H1 (cell line): Measurements from ENCODE around the gene E2F8. TPM values are rescaled to one million over a fixed set of nuclear protein-coding genes. Genes with fewer than 3 reads are reported as not detected.

Experiments used
- CTCF ChIA-PET: fragments of 300-600 bp; sonication (Branson Sonifier 250); formaldehyde crosslinking; loops from one replicate; lab custom pipeline; 2021; ENCODE audit not compliant: partially characterized antibody; lab: Charles Lee
- POLR2A ChIA-PET: fragments of 300-600 bp; sonication (Branson Sonifier 250); formaldehyde crosslinking; loops from one replicate; lab custom pipeline; 2021; ENCODE audit warnings: inconsistent platforms; ENCODE audit not compliant: partially characterized antibody; lab: Charles Lee
- DNase-seq, 2 experiments: peaks; one replicate each; pipeline versions ENCODE4 v3.0.0 to v3.0.0-alpha.2; 2010 to 2022; ENCODE audit warnings: low spot score in 2 of 2, low read depth in 1 of 2, mixed read lengths in 1 of 2
- FAIRE-seq: peaks from 2 replicates; lab custom pipeline; 2011; peaks lifted over from hg19 to GRCh38; lab: Jason Lieb, UNC
- H2AFZ ChIP-seq: 2 replicates; pipeline ENCODE4 v1.8.1; 2012; ENCODE audit warnings: low read length, inconsistent platforms
- H2AK5ac ChIP-seq: 2 replicates; pipeline ENCODE4 v1.6.1; 2013; ENCODE audit warnings: low read depth, low read length
- H2BK120ac ChIP-seq: replicated peaks from 2 replicates; pipeline ENCODE3; 2013; ENCODE audit warnings: low read depth, low read length, inconsistent platforms
- H2BK12ac ChIP-seq: 2 replicates; pipeline ENCODE4 v1.6.1; 2013; ENCODE audit warnings: low read depth, low read length
- H2BK15ac ChIP-seq: 2 replicates; pipeline ENCODE4 v1.6.1; 2013; ENCODE audit warnings: low read length
- H2BK20ac ChIP-seq: 2 replicates; pipeline ENCODE4 v1.6.1; 2013; ENCODE audit warnings: low read length
- H2BK5ac ChIP-seq: 2 replicates; pipeline ENCODE4 v1.6.1; 2013; ENCODE audit warnings: low read depth, low read length
- H3K14ac ChIP-seq: 2 replicates; pipeline ENCODE4 v1.6.1; 2013; ENCODE audit warnings: inconsistent platforms; ENCODE audit not compliant: insufficient read length
- H3K18ac ChIP-seq: 2 replicates; pipeline ENCODE4 v1.6.1; 2013; ENCODE audit warnings: low read length; ENCODE audit errors: extremely low read depth
- H3K23ac ChIP-seq: 2 replicates; pipeline ENCODE4 v1.6.1; 2013; ENCODE audit warnings: inconsistent platforms; ENCODE audit not compliant: insufficient read length
- H3K23me2 ChIP-seq: 2 replicates; pipeline ENCODE4 v1.6.1; 2013; ENCODE audit warnings: low read depth, low read length
- H3K27ac ChIP-seq: 2 replicates; pipeline ENCODE4 v1.6.1; 2011; ENCODE audit warnings: low read depth, low read length, inconsistent platforms
- H3K27me3 ChIP-seq, 4 experiments: replicated peaks in 1 of 4; 1 replicate in 1 of 4; 2 replicates in 3 of 4; pipeline versions ENCODE4 v1.6.1 to v1.8.1; 2011 to 2013; ENCODE audit warnings: low read length in 3 of 4, mild to moderate bottlenecking in 3 of 4, inconsistent platforms in 2 of 4, mixed read lengths in 2 of 4, moderate library complexity in 1 of 4; ENCODE audit not compliant: control insufficient read depth in 3 of 4, insufficient read depth in 3 of 4; ENCODE audit errors: extremely low read depth in 1 of 4
- H3K36me3 ChIP-seq, 4 experiments: 2 replicates each; pipeline versions ENCODE4 v1.6.1 to v1.8.1; 2011 to 2013; ENCODE audit warnings: mild to moderate bottlenecking in 4 of 4, low read length in 3 of 4, moderate library complexity in 2 of 4, control low read depth in 1 of 4, inconsistent platforms in 1 of 4; ENCODE audit not compliant: insufficient read depth in 4 of 4, control insufficient read depth in 2 of 4
- H3K4ac ChIP-seq: replicated peaks from 2 replicates; pipeline ENCODE3; 2013; ENCODE audit warnings: low read length, low read depth, mixed read lengths, inconsistent platforms; ENCODE audit not compliant: insufficient read length
- H3K4me1 ChIP-seq, 4 experiments: replicated peaks in 1 of 4; 1 replicate in 1 of 4; 2 replicates in 3 of 4; pipeline versions ENCODE4 v1.6.1 to v1.8.1; 2011 to 2013; ENCODE audit warnings: low read length in 3 of 4, inconsistent platforms in 2 of 4, mixed read lengths in 1 of 4; ENCODE audit not compliant: insufficient read depth in 4 of 4, control insufficient read depth in 3 of 4
- H3K4me2 ChIP-seq, 2 experiments: 2 replicates each; pipeline versions ENCODE4 v1.6.1 to v1.8.1; 2011 to 2013; ENCODE audit warnings: low read depth in 2 of 2, low read length in 2 of 2, control low read depth in 1 of 2, inconsistent platforms in 1 of 2, mild to moderate bottlenecking in 1 of 2; ENCODE audit not compliant: insufficient read depth in 1 of 2
- H3K4me3 ChIP-seq, 4 experiments: fragments of 200-600, 300-600 bp in 1 of 4; sonication (generic), shearing (Covaris generic), sonication (Bioruptor Twin) in 1 of 4; 2 replicates each; pipeline versions ENCODE4 v1.5.1 to v1.8.1; 2011 to 2016; ENCODE audit warnings: low read length in 4 of 4, low read depth in 3 of 4, control low read depth in 2 of 4, inconsistent platforms in 2 of 4, mild to moderate bottlenecking in 2 of 4, mixed read lengths in 1 of 4, moderate library complexity in 1 of 4; ENCODE audit not compliant: insufficient read depth in 2 of 4; ENCODE audit errors: extremely low read depth in 1 of 4
- H3K56ac ChIP-seq: replicated peaks from 2 replicates; pipeline ENCODE3; 2013; ENCODE audit warnings: low read depth, mild to moderate bottlenecking, mixed read lengths, low read length, inconsistent platforms; ENCODE audit not compliant: insufficient read length
- H3K79me1 ChIP-seq: 2 replicates; pipeline ENCODE4 v1.6.1; 2013; ENCODE audit warnings: low read depth, low read length, control low read depth
- H3K79me2 ChIP-seq, 2 experiments: 2 replicates each; pipeline versions ENCODE4 v1.6.1 to v1.8.1; 2012 to 2013; ENCODE audit warnings: low read length in 2 of 2, mild to moderate bottlenecking in 2 of 2, inconsistent platforms in 1 of 2; ENCODE audit not compliant: insufficient read depth in 2 of 2, control insufficient read depth in 1 of 2
- H3K9ac ChIP-seq, 4 experiments: replicated peaks in 1 of 4; 1 replicate in 1 of 4; 2 replicates in 3 of 4; pipeline versions ENCODE4 v1.6.1 to v1.8.1; 2011 to 2013; ENCODE audit warnings: low read depth in 3 of 4, low read length in 3 of 4, control low read depth in 2 of 4, mild to moderate bottlenecking in 2 of 4, moderate library complexity in 2 of 4, inconsistent platforms in 1 of 4; ENCODE audit errors: extremely low read depth in 1 of 4
- H3K9me3 ChIP-seq, 2 experiments: 2 replicates each; pipeline versions ENCODE4 v1.6.1 to v1.8.1; 2012 to 2013; ENCODE audit warnings: mild to moderate bottlenecking in 2 of 2, moderate library complexity in 2 of 2, control low read depth in 1 of 2, inconsistent platforms in 1 of 2, low read depth in 1 of 2, low read length in 1 of 2, mixed read lengths in 1 of 2; ENCODE audit not compliant: insufficient read depth in 2 of 2
- H4K20me1 ChIP-seq, 2 experiments: replicated peaks in 1 of 2; 2 replicates each; pipeline versions ENCODE3 to v1.8.1; 2011 to 2013; ENCODE audit warnings: inconsistent platforms in 2 of 2, low read length in 2 of 2, mild to moderate bottlenecking in 1 of 2; ENCODE audit not compliant: insufficient read depth in 2 of 2, control insufficient read depth in 1 of 2
- H4K5ac ChIP-seq: 2 replicates; pipeline ENCODE4 v1.6.1; 2013; ENCODE audit warnings: low read length, low read depth, mixed read lengths, inconsistent platforms; ENCODE audit not compliant: insufficient read length
- H4K8ac ChIP-seq: 2 replicates; pipeline ENCODE4 v1.8.0; 2013; ENCODE audit warnings: mild to moderate bottlenecking, moderate library complexity, low read length, inconsistent platforms; ENCODE audit not compliant: insufficient read depth; ENCODE audit errors: extremely low read depth
- H4K91ac ChIP-seq: replicated peaks from 2 replicates; pipeline ENCODE3; 2013; ENCODE audit warnings: low read length, mixed read lengths, inconsistent platforms; ENCODE audit not compliant: insufficient read length
- SIN3A ChIP-seq, 2 experiments: IDR thresholded peaks in 1 of 2; conservative IDR thresholded peaks in 1 of 2; 2 replicates each; pipeline ENCODE4 v1.6.1; 2011 to 2012; ENCODE audit warnings: low read length in 2 of 2, improper control_type of control experiment in 1 of 2, low read depth in 1 of 2, mild to moderate bottlenecking in 1 of 2
- YY1 ChIP-seq: IDR thresholded peaks from 2 replicates; pipeline ENCODE4 v1.6.1; 2011; ENCODE audit warnings: low read depth, mild to moderate bottlenecking, low read length
- WGBS, 2 experiments: shearing (Covaris generic) in 1 of 2; methylation state at CpG; one replicate each; pipeline versions ENCODE4 v1.1.6 to v1.1.7; 2013 to 2015; ENCODE audit warnings: low lambda C conversion rate in 2 of 2, mixed read lengths in 2 of 2, inconsistent platforms in 1 of 2, low coverage in 1 of 2, missing lambda C conversion rate in 1 of 2; ENCODE audit not compliant: insufficient replicate concordance in 2 of 2, insufficient coverage in 1 of 2, insufficient read length in 1 of 2; ENCODE audit errors: extremely low coverage in 1 of 2, missing lambda C conversion rate in 1 of 2; 5-methylcytosine and 5-hydroxymethylcytosine counted together
- polyA plus RNA-seq, 7 experiments: library from polyadenylated mRNA; depleted of rRNA in 3 of 7; stranded (reverse) in 5 of 7; unstranded in 2 of 7; fragments of >200 nt in 5 of 7; fragments of 200-250 nt in 2 of 7; gene quantifications; 1 replicate in 5 of 7; 2 replicates in 1 of 7; 4 replicates in 1 of 7; pipeline versions ENCODE4 v1.2.1 to v1.2.3, GENCODE V29; 2011 to 2013; ENCODE audit warnings: missing spikeins in 2 of 7, mixed read lengths in 2 of 7
- total RNA-seq: library from RNA; stranded (reverse); fragmentation: NEBNext Ultra II Directional; extraction: Animal tissue kit (Norgen Biotek cat#: 25700); gene quantifications from 2 replicates; pipeline ENCODE4 v1.2.1, GENCODE V29; 2021

Gene E2F8
- total and polyA plus RNA-seq, 2 of the 8 experiments (the other 6 are each of a cell fraction or from before 2014, with no cell fraction given), result 5.4 to 11.4 TPM

DNA sequence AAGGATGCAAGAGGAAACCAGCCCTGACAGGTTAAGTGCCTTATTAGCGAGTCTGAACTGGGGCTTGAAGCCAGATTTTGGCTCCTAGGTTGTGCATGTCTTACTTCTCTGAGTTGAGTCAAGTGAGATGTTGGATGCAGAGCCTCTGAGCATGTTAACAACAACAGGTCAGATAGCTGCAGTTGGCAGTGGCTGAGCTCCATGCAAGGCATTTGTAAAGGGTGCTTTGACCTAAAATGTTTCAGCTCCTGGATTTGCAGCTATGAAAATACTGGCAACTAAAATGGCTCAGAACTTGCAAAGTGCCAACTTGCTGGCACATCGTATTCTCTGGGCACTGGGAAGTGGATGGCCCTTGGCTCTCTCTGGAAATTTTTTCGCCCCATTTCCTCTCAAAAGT, 22.5 kb downstream of the E2F8 start:
- Histone ChIP-seq H3K56ac (no peak overlapping the region), H3K9me3 (no peaks in the 10 kb centered on the region), H3K4me3 (no peak overlapping the region), H3K27ac (no peak overlapping the region), H2BK12ac (no peak overlapping the region), H4K5ac (no peak overlapping the region), H3K4me1 (peaks cover 0 to 3% (median 0%) of the 10 kb centered on the region in 4 experiments; a peak in 1 of 7 replicates), H2BK120ac (no peak overlapping the region), H3K18ac (no peak overlapping the region), H2BK15ac (no peak overlapping the region), H3K79me1 (no peaks in the 10 kb centered on the region), H4K20me1 (no peaks in the 10 kb centered on the region), H3K27me3 (no peaks in the 10 kb centered on the region), H3K79me2 (no peaks in the 10 kb centered on the region), H3K14ac (no peak overlapping the region), H4K91ac (no peak overlapping the region), H3K23ac (no peak overlapping the region), H3K36me3 (peaks cover 0 to under 1% (median 0%) of the 10 kb centered on the region in 4 experiments; a peak in 1 of 8 replicates), H2AFZ (no peak overlapping the region), H2BK20ac (no peak overlapping the region), H2BK5ac (no peak overlapping the region), H4K8ac (no peak overlapping the region), H3K4me2 (no peak overlapping the region), H3K23me2 (no peaks in the 10 kb centered on the region), H2AK5ac (no peak overlapping the region), H3K9ac (no peak overlapping the region; a peak in 1 of 7 replicates), H3K4ac (no peak overlapping the region)
- ChIA-PET CTCF (interaction anchor here (0.8 to 2.0 kb wide), 3 partner anchors 41 to 147 kb away, joined by 3 to 5 read pairs (median 3); no protein-coding TSS in a partner anchor), POLR2A (interaction anchor here (0.8 kb wide), 1 partner anchor 66 kb away, joined by 3 read pairs; no protein-coding TSS in a partner anchor)
- 91% methylated on average over 3 of the region's 3 CpGs; no CpG with 5 or more reads in 1 of the 2 experiments for WGBS, 2 experiments
- DNase-seq, result no peak
- FAIRE-seq, result no peak
- no peak for TF ChIP-seq SIN3A (conservative IDR thresholded peaks at IDR 0.05 in 1 of 2, IDR thresholded peaks at IDR 0.05 in 1 of 2; ENCODE audit: low read depth in 1 of 2, low read length in 2 of 2)
- no peak for TF ChIP-seq YY1
